Activated T-cell treated with anti-CD3 and anti-CD28 coated beads for 24 hours (primary cell): ENCODE results near the gene NRXN3.

ENCODE experiments used
- DNase-seq: peaks from one replicate; pipeline ENCODE4 v3.0.0-alpha.2; 2020; ENCODE audit warnings: low read depth

Gene NRXN3

GRCh38 chr14:79475887-79476532 lies 1305.8 kb downstream of the NRXN3 start:
- DNase-seq, result no peak

DNA sequence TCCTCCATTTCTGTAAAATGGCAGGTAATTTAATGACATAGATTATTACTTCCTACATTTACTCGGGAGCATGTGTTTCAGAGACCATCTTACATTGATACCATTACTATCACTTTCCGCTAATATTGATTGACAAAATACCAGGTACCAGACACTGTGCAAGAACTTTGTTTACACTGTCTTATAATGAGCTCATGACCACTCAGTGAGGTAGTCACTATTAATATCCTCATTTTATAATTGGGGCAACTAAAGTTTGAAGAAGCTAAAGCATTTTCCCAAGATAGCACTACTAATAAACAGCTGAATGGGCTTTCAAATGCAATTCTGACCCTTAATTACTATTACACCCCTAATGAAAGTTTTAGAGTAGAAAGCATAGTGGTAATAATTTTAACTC lies 1306.4 kb downstream of the NRXN3 start:
- DNase-seq, result no peak

GRCh38 chr14:79480212-79480611 lies 1310.0 kb downstream of the NRXN3 start:
- DNase-seq, result no peak

- DNase-seq, result no peak
These were observed 1312.7 kb downstream of the NRXN3 start for GRCh38 chr14:79482825-79483224.

- DNase-seq, result no peak
These were observed 1313.6 kb downstream of the NRXN3 start for GRCh38 chr14:79483477-79484388.

GRCh38 chr14:79487632-79488031 lies 1317.5 kb downstream of the NRXN3 start:
- DNase-seq, result no peak

GRCh38 chr14:79491161-79491560 lies 1321.0 kb downstream of the NRXN3 start:
- DNase-seq, result no peak

DNA sequence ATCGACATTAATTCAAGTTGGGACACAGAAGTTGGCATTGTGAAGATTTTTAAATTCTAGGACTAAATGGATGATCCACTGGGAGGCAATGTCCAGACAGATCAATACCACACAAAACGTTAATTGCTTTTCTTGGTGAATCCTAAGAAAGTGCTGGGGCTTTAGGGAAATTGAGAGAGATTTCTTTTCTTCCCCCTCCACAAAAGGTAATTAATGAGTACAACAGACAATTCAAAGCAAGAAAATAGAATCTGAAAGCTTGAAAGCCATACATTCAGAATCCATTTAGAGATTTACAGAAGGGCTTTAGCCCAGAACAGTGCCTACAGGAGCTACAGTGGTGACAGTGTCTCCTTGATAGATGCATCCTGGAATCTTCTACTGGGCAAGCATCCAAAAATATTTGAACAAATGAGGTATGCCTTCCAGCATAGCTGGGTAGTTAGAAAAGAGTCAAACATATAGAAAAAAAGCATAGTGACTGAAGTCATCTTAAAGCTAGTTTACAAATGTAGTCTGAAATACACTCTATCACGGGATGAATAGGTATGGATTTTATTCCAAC lies 1323.0 kb downstream of the NRXN3 start:
- no peak for DNase-seq

GRCh38 chr14:79496701-79497100 lies 1326.5 kb downstream of the NRXN3 start:
- DNase-seq, result no peak

DNA sequence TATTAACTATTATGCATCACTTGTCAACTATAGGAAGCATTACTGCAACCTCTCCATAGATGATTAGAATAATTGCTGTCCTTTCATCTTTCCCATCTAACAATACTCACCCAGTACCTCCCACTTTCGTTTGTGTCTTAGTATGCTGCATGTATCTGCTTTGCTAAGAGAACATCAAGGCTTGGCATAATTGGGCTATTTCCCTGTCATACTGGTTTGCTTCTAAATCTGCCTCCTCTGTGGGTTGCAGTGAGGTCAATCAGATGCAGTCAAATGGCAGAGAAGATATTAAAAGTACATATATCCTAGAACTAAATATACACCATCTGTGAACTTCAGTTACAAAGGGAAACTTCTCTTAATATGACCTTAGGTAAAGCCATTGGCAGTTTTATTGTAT lies 1330.3 kb downstream of the NRXN3 start:
- no peak for DNase-seq

DNA sequence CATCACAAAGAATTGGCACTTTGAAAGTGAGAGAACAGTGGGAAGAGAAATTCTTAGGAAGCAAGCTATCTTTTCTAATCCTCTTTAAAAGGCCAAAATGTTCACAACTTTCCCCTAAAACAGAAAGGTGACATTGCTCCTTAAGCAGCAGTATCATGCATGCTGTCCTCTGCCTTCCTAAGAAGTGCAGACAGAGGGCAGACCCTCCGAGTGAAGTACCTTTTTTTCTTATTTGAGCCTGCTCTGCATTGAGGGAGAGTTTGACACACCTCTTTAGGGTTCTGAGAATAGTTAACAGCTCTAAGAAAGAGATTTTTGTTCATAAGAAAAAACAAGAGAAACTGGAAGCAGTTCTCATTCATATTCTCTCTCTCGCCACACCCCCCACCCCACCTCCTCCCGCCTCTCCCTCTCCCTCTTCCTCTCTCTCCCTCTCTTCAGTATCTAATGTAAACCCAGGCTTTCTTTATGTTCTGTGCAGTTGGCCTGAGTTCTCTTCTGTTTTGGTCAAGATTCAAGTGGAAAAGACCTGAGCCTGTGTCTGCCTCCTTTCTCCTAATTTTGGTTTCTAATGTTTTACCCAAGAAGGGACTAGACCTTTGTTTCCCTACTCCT lies 1332.1 kb downstream of the NRXN3 start:
- DNase-seq, result no peak

GRCh38 chr14:79502751-79503148 lies 1332.6 kb downstream of the NRXN3 start:
- DNase-seq, result no peak

DNA sequence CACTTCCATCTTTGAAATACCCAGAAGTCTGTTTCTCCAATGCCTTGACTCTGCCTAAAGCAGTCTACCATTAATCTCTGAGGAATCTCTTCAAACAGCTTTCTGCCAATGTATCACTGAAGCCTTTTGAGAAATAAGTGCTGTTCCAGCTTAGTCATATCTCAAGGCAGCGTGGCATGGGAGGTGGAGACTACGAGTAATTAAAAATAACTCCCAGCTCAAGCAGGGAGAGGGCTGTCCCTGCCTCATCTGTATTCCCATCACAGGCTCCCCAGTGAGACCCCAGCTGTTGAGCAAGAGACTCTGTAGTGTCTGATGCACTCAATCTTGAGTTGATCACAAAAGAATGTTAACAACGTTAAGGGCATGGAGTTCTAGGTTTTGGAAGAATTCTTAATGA lies 1340.5 kb downstream of the NRXN3 start:
- DNase-seq, result no peak

DNA sequence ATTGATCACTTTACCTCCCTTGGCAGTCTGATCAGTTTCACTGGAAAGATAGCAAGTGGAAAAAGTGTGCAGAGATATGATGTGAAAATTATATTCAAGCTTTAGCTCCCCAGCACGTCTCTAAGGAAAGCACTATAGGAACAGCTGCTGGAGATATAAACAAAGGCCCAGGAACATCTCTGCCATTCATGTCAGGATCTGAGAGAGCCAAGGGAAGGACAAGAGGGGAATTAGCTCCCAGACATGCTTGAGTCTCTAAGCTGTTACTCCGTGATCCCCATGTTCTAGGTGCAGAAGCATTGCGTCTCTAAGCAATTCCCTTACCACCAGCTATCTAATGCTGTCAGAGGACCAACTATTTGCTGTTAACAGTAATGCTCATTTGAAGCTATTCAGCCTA lies 1341.0 kb downstream of the NRXN3 start:
- no peak for DNase-seq

DNA sequence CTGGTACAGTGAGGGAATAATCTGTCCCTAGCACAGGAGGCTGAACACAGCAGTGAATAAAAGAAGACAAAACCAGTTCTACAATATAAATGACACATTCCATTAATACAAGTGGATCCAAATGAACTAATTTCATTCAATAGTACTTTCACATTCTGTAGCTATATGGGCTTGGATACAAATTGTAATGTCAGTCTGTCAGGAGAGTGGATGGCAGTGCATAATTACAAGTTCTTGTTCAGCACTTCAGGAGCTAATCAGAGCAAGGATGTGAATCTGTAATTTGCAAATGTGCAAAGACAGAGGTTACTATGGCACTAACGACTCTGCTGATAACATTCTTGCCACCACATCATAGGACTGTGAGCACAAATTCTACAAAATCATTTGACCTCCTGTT lies 1343.3 kb downstream of the NRXN3 start:
- DNase-seq, result no peak

DNA sequence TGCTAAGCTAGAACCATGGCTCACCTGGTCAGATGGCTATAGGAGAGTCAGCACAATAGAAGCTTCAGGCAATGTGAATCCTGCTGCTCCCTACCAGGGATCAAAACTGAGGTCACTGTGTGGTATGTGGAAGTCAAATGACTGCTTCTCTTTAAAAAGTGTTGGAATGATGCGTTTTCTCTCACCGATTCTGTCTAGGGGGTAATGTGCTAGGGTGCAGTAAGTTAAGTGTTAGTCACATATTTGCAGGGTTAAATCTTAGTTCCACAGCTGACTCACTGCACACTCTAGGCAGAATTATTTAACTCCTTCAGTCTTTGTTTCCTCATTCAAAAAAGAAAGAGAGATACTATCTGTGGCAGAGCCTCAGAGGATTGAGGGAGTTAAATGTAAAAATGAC lies 1344.5 kb downstream of the NRXN3 start:
- DNase-seq, result no peak

GRCh38 chr14:79515158-79515557 lies 1345.0 kb downstream of the NRXN3 start:
- no peak for DNase-seq

GRCh38 chr14:79516009-79516408 lies 1345.8 kb downstream of the NRXN3 start:
- DNase-seq, result no peak

- no peak for DNase-seq
These were observed 1355.2 kb downstream of the NRXN3 start for GRCh38 chr14:79525416-79525815.

- no peak for DNase-seq
These were observed 1358.7 kb downstream of the NRXN3 start for GRCh38 chr14:79528828-79529416.

- no peak for DNase-seq
These were observed 1360.4 kb downstream of the NRXN3 start for GRCh38 chr14:79530555-79530954.

DNA sequence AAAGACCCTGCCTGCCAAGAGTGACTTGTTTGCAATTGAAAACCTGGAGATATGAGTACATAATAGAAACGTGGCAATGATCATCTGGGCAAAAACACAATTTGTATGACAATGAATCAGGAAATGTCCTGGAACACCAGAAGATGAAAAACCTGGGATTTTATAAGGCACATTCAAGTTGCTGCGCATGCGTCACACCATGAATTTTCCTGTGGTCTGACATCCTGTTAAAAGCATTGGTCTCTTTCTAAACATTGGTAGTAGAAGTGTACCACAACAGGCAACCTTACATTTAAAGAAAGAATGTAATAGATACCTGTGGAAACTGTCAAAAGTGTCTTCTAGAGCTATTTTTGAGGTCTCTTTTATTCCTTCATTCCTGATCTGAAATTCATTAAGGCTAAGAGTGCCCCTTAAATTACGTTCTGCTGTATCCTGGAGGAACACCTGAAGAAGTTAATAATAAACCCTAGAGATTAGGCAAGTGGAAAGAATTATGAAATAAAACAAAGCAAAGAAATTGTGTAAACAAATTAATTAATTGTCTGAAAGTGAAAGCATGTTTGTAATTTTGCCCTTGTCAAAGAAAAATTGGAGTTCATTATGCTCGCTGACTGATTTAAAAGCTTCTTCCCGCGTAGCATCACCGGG lies 1364.7 kb downstream of the NRXN3 start:
- DNase-seq, result no peak
